ENCODE data around the gene EHMT2.

The EHMT2 gene

GRCh38 chr6:31837369-31838113 lies 60.0 kb downstream of the EHMT2 start:
- DNase-seq = no peak

- peak; percentile 53 for DNase-seq
Observed at GRCh38 chr6:31836474-31837368, 60.8 kb downstream of the EHMT2 start.

- no peak for DNase-seq
Observed at GRCh38 chr6:31836047-31836473, 61.4 kb downstream of the EHMT2 start.

- peak; percentile 88 for DNase-seq
Observed at GRCh38 chr6:31834367-31835250, 62.9 kb downstream of the EHMT2 start.

GRCh38 chr6:31831350-31832215 lies 65.9 kb downstream of the EHMT2 start:
- no peak for DNase-seq

GRCh38 chr6:31830886-31831335 lies 66.6 kb downstream of the EHMT2 start:
- no peak for DNase-seq

All from EL (cell line).